GM19023 (cell line): ENCODE results near the gene NTNG2.
"Not testable (repeated sequence)": the region's sequence is repeated elsewhere in the genome, so short reads cannot be mapped to it uniquely, and the experiment has no call there.

Experiments used
- ATAC-seq: cut with Tn5 transposase; IDR thresholded peaks from one replicate; pipeline ENCODE4 v1.9.1; 2021; ENCODE audit warnings: mild to moderate bottlenecking, moderate library complexity; ENCODE audit not compliant: unreplicated experiment

The NTNG2 gene, protein sequence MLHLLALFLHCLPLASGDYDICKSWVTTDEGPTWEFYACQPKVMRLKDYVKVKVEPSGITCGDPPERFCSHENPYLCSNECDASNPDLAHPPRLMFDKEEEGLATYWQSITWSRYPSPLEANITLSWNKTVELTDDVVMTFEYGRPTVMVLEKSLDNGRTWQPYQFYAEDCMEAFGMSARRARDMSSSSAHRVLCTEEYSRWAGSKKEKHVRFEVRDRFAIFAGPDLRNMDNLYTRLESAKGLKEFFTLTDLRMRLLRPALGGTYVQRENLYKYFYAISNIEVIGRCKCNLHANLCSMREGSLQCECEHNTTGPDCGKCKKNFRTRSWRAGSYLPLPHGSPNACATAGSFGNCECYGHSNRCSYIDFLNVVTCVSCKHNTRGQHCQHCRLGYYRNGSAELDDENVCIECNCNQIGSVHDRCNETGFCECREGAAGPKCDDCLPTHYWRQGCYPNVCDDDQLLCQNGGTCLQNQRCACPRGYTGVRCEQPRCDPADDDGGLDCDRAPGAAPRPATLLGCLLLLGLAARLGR

DNA sequence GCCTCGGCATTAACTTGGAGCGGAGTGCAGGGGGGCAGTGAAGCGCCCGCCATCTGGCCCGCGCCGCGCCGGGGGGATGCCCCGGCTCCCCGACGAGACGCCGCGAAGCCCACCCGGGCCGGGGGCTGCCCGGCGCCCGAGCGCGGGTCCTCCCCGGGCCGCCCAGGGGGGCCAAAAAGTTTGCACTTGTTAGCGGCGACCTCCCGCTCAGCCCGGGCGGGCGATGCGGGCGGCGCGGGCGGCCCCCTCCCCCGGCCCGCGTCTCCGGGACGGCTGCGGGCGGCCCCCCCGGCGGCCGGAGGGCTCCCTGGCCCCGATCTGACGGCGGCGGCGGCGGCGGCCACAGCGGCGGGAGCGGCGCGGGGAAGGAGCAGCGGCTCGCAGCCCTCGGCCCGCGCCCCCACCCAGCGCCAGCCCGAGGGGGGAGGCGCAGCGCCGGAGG, at the start of gene NTNG2:
Gene NTNG2 (plus strand): TSS at position 316 of the 442 bp plus-strand sequence. CDS start 4,774 bp downstream, outside the sequence.
- ATAC-seq, result no peak

DNA sequence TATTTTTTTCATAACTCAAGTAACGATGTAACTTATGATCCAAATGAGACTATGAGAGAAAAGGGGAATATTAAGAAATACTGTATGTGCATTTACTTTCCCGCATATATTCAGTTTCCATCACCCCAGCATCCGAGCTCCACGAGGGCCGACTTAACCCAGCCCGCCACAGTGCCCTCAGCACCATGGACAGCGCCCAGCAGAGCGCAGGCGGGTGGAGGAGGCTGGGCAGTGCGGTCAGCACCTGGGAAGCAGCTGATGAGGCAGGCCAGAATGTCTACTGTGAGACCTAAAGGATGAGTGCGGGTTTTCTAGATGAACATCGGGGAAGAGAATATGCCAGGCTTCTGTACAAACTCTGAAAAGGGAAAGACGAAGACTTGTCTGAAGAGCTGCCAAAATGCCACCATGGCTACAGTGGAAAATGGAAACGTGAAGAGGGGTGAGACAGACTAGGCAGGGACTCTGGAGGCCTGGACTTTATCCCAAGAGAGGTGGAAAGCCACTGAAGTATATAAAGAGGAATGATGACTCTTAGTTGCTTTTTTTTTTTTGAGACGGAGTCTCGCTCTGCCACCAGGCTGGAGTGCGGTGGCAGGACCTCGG, 47.7 kb upstream of the NTNG2 start:
- ATAC-seq, result no peak

DNA sequence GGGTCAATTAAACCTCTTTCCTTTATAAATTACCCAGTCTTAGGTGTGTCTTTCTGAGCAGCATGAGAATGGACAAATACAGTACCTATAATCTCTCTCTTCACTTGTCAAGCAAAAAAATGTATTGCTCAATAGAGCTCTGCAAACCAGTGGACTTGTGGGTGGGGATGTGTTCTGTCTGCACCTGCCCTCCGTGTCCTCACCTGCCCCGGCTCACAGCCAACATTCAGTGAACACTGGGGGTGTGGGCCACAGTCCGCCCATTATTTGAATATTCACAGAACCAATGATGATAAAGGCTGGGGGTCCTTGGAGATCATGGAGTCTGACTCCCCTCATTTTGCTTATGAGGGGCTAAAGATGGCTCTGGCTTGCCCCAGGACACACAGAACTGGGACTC, 45.3 kb upstream of the NTNG2 start:
- ATAC-seq, result no peak

- no peak for ATAC-seq
Observed at GRCh38 chr9:132117694-132118093, 44.2 kb upstream of the NTNG2 start.

DNA sequence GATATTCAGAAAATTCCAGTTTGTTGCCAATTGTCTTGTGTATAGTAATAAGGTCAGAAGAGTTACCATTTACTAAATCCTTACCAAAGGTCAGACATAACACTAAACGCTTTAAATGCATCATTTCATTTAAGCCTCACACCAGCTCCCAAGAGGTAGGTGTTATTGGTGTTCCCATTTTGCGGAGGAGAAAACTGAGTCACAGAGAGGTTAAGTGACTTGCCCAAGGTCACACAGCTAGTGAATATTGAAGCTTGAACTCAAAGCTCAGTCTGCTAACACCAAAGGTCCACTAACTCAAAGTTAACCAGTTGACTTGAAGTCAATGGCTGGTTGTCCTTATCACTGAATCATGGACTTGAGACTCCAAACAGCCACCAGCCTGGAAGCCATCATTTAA, 40.8 kb upstream of the NTNG2 start:
- ATAC-seq, result no peak

- ATAC-seq, result no peak
Observed at GRCh38 chr9:132124800-132125199, 37.1 kb upstream of the NTNG2 start.

DNA sequence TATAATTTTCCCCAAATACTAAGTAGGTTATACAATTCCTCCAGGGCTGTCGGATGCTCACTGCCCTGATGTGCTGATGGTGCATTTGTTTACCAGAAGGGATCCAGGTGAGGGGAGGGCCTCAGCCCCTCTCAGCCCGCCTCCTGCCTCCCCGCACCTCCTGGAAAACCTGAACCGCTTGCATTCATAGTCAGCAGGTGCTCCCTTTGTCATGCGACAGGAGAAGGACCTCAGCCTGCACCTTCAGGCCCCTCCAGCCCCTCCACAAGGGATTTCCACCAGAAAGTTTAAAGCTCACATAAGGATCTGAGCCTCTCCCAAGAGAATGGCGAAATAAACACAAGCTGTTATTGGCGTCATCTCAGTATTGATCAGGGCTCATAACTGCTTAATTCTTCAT, 36.5 kb upstream of the NTNG2 start:
- ATAC-seq, result no peak

- ATAC-seq, result no peak
Observed at GRCh38 chr9:132125944-132126679, 35.7 kb upstream of the NTNG2 start.

DNA sequence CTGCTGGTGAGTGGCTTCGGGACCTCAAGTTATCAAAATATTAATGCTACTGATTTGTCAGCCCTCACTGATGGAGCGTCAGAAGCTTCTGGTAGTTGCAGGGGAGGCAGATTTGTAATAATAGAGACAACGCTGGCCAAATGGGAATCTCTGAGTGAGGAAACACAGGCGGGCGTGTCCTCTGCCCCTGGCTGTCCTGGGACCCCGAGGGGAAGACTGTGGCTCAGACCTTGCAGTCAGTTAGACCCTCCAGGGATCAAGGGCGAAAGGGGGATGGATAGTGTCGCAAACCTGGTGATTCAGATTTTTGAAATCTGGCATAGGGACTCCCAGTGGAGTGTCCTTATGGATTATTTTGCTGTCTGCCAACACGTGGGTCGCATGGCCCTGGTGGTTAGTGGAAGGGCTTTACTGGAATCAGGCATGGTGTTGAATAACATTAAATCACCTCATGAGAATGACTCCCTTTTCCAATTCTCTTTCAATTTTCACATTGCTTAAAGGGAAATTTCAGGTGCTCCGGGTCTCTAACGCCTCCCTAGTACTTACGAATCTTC, 35.1 kb upstream of the NTNG2 start:
- no peak for ATAC-seq

DNA sequence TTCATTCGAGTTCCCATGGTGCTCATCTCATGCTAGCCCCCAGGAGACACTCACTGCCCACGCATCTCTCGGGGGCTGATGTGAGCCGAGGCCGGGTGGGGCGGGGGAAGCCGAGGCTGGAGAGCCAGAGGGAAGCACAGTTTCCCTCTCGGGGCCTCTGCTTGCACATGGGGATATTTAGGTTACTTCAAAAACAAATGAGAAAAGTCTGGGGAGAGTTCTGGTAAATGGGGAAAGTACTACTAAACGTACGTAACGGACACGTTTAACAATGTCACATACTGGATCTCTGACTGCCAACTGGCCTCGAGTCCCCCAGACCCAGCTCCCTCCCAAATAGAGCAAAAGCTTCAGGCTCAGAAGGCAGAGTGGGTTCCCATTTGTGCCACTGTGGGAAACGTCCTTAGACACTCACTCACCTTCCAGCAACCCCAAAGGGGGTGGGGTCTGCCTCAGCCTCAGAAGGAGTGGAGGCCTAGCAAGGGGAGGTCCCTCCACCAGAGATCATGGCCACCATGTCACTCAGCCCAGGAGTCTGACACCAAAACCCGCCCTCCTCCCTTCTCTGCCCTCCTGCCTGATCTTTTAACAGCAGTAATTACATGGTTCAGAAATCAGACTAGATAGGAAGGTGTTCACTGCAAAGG, 33.8 kb upstream of the NTNG2 start:
- ATAC-seq, result no peak

- ATAC-seq, result no peak
Observed at GRCh38 chr9:132129535-132129934, 32.3 kb upstream of the NTNG2 start.

DNA sequence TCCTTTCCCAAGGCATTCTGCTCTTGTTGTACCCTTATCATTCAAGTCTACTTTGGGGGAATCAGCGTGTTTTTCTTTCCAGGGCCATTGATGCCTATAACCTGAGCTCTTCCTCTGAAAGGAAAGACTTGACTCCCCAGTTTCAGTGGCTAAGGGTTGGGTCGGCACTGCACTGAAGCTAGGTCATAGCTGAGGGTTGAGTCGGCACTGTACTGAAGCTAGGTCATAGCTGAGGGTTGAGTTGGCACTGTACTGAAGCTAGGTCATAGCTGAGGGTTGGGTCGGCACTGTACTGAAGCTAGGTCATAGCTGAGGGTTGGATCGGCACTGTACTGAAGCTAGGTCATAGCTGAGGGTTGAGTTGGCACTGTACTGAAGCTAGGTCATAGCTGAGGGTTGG, 27.8 kb upstream of the NTNG2 start:
- not testable (repeated sequence) for ATAC-seq

DNA sequence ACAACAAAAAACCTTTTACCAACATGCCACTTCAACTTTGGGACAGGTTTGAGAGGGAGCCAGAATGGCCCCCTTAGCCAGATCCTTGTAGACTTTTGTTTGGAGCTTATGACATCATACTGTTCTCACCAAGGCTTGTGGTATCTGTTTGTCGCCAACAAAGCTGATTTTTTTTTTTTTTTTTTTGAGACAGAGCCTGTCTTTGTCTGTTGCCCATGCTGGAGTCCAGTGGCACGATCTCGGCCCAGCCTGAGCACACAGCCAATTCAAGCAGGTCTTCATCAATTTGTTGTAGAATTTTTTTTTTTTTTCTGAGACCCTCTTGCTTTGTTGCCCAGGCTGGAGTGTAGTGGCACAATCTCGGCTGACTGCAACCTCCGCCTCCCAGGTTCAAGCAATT, 26.4 kb upstream of the NTNG2 start:
- ATAC-seq, result no peak

- no peak for ATAC-seq
Observed at GRCh38 chr9:132136151-132136780, 25.6 kb upstream of the NTNG2 start.

DNA sequence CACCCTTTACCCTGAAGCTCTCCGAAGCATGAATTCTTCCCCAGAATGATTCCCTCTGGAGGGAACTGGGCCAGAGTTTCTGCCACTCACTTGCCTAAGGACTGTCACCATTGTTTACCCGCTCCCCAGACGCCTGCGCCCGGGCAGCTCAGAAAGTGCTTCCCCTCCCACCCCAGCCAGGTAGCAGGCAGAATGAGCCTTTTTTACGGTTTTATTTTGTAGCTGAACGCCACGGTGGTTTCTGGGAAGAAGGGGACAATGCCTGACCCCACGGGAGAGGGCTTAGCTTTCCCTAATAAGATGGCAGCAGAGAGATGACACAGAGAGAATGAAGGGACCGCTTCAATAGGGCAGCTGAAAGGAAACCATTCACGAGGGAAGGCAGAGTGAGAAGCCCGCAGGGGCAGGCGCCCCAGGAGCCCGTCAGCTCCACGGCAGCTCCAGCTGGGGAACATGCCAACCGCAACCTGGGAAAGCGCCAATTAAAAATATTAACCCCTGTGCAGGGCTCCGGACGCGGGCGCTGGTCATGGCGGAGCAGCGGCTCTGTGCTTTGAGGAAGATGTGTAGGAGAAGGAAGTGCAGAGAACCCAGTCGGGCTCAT, 20.4 kb upstream of the NTNG2 start:
- ATAC-seq, result no peak

DNA sequence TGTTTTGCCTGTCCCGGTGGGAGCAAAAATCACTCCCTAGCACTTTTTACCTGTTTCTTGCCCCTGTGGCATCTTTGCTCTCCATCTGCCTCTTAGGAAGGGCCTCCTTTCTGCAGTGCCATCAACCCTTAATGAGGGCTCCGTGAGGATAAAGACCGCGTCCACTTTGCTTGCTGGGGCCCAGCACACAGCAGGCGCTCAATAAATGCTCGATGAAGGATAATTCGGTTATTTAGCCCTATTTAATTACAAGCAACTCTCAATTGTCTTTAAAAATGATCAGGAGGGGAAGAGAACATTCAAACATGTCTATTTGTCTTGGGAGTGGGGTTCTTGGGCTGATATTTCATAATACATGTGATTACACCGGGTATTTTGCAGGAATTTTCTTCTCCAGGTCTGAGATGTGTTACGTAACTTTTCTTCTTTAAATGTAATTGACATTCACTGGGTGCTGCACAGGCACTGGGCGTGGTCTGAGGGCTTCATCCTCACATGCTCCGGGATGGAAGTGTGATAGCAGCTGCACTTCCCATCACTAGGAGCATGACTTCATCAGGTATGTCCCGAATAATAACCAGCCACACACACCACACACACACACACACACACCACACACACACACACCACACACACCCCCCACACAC, 19.8 kb upstream of the NTNG2 start:
- ATAC-seq, result no peak

- no peak for ATAC-seq
Observed at GRCh38 chr9:132142924-132143323, 18.9 kb upstream of the NTNG2 start.

DNA sequence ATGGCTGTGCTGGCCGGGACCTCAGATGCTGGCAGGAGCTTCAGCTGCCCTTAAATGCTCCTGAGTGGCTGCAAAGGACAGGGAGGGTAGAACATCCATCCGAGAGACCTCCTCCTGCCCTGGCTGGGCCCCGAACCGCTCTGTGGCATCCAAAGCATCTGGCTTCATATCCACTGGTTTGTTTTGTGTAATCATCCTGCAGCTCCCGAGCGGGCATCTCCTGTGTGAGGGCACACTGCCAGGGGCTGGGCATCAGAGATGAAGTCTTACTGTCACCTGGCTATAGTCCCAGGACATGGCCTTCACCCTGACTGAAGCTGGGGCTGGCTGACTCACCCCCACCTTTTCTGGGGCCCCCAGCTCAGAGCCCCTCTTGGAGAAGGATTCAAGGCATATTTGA, 18.5 kb upstream of the NTNG2 start:
- no peak for ATAC-seq

GRCh38 chr9:132144708-132145365, 17.0 kb upstream of the NTNG2 start:
- no peak for ATAC-seq
